Measurements from ENCODE around the gene SEPTIN11. TPM values are rescaled to one million over a fixed set of nuclear protein-coding genes. Genes with fewer than 3 reads are reported as not detected.

SEPTIN11 gene
- total RNA-seq, 4 donors from 2014 or later: 58.8 to 354 (median 80.0) TPM

- TF ChIP-seq POLR2A (IDR thresholded peaks at IDR 0.05): peak in 1 of 2 donors; percentile 13
- TF ChIP-seq, protein P1, sequence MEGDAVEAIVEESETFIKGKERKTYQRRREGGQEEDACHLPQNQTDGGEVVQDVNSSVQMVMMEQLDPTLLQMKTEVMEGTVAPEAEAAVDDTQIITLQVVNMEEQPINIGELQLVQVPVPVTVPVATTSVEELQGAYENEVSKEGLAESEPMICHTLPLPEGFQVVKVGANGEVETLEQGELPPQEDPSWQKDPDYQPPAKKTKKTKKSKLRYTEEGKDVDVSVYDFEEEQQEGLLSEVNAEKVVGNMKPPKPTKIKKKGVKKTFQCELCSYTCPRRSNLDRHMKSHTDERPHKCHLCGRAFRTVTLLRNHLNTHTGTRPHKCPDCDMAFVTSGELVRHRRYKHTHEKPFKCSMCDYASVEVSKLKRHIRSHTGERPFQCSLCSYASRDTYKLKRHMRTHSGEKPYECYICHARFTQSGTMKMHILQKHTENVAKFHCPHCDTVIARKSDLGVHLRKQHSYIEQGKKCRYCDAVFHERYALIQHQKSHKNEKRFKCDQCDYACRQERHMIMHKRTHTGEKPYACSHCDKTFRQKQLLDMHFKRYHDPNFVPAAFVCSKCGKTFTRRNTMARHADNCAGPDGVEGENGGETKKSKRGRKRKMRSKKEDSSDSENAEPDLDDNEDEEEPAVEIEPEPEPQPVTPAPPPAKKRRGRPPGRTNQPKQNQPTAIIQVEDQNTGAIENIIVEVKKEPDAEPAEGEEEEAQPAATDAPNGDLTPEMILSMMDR (IDR thresholded peaks at IDR 0.05): no peak
Measured at GRCh38 chr4:76948443-76949275, 893 bp upstream of the SEPTIN11 start.

GRCh38 chr4:76950052-76950955 is 752 bp downstream of the SEPTIN11 start:
- peak; percentile 31 to 88 (median 87) for DNase-seq
- H3K9me3 ChIP-seq: no peaks in the 10 kb centered on the region
- peak; percentile 28 to 58 for TF ChIP-seq POLR2A (IDR thresholded peaks at IDR 0.05)
- TF ChIP-seq, protein P1 (IDR thresholded peaks at IDR 0.05): no peak
- H3K27me3 ChIP-seq: no peaks in the 10 kb centered on the region
- H3K27ac ChIP-seq: peak overlapping the region; percentile 81 to 88 (median 85)
- peaks cover 0 to 26% (median 0%) of the 10 kb centered on the region in 4 donors for H3K4me1 ChIP-seq
- no peaks in the 10 kb centered on the region for H3K36me3 ChIP-seq
- peak overlapping the region; percentile 64 to 77 (median 75) for H3K4me3 ChIP-seq

More at GRCh38 chr4:76948443-76949275, 893 bp upstream of the SEPTIN11 start:
- Histone ChIP-seq H3K27me3 (no peaks in the 10 kb centered on the region), H3K9me3 (no peaks in the 10 kb centered on the region), H3K4me1 (peaks cover 0 to 22% (median 0%) of the 10 kb centered on the region in 4 donors), H3K36me3 (no peaks in the 10 kb centered on the region), H3K27ac (peak overlapping the region; percentile 81 to 88 (median 85)), H3K4me3 (peak overlapping the region; percentile 64 to 77 (median 75))
- DNase-seq: peak; percentile 63 to 85 (median 82)

DNA sequence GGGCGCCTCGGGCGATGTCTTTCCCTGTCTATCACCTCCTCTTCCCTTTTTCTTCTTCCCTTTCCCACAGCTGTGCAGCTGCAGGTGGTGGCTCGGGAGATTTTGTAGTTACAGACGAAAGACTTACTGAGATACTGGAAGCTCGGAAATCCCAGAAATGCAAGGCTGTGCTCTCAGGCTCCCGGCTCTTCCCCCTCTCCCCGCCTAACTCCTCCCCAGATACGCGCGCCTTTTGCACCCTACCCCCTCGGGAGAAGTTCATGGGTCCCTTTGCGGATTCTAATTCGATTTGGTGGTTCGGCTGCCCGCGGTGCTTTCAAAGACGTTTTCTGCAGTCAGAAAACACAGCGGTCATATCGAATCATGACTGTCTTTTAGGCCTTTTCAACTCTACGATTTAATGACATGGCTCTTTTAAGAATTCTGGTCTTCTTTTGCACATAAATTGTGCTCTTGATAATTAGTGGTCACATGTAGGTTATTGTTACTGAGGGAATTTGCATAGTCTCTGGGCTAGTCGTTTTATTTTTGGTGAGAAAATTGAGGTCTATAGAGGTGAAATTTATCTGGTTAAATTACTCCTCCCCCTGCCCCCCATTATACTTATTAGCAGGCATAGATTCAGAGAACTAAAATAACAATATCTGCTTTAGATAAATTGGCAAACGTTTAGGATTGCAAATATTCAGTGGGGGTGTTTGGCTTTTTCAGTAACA is 1.6 kb downstream of the SEPTIN11 start:
- peaks cover 0 to 28% (median 0%) of the 10 kb centered on the region in 4 donors for H3K4me1 ChIP-seq
- no peaks in the 10 kb centered on the region for H3K27me3 ChIP-seq
- H3K36me3 ChIP-seq: no peaks in the 10 kb centered on the region
- peak in 2 of 3 donors; percentile 48 to 54 for DNase-seq
- H3K27ac ChIP-seq: peak overlapping the region; percentile 81 to 88 (median 85)
- no peaks in the 10 kb centered on the region for H3K9me3 ChIP-seq
- TF ChIP-seq, protein P1 (IDR thresholded peaks at IDR 0.05): no peak
- TF ChIP-seq POLR2A (IDR thresholded peaks at IDR 0.05): no peak
- peak overlapping the region; percentile 64 to 77 (median 75) for H3K4me3 ChIP-seq

- TF ChIP-seq, protein P1 (IDR thresholded peaks at IDR 0.05): no peak
- TF ChIP-seq POLR2A (IDR thresholded peaks at IDR 0.05): no peak
- no peak for DNase-seq
Measured at GRCh38 chr4:76951672-76952010, 2.1 kb downstream of the SEPTIN11 start.

DNA sequence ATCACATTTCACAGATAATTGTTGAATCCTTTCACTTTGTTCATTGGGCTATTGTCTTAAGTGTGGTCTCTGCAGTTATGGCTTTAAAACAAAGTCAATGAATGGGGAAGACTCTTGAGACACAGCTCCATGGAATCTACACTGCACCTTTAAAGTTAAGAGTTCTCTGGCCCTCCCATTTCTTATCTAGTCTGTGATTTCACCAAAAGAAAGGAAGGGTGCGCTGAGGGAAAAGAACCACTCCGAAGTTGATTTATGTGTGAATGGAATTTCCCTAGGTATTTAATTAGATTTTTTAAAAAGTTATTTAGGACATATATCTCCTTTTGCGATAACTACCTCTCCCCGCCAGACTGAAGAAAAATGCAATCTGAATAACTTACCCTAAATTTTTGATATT is 2.5 kb downstream of the SEPTIN11 start:
- Histone ChIP-seq H3K36me3 (no peaks in the 10 kb centered on the region), H3K27me3 (no peaks in the 10 kb centered on the region), H3K4me1 (peaks cover 0 to 30% (median 0%) of the 10 kb centered on the region in 4 donors), H3K9me3 (no peaks in the 10 kb centered on the region), H3K4me3 (no peak overlapping the region), H3K27ac (no peak overlapping the region)
- DNase-seq: no peak
- TF ChIP-seq, protein P1 (IDR thresholded peaks at IDR 0.05): no peak
- no peak for TF ChIP-seq POLR2A (IDR thresholded peaks at IDR 0.05)

More at GRCh38 chr4:76951672-76952010, 2.1 kb downstream of the SEPTIN11 start:
- Histone ChIP-seq H3K4me1 (peaks cover 0 to 28% (median 0%) of the 10 kb centered on the region in 4 donors), H3K27me3 (no peaks in the 10 kb centered on the region), H3K36me3 (no peaks in the 10 kb centered on the region), H3K27ac (no peak overlapping the region), H3K9me3 (no peaks in the 10 kb centered on the region), H3K4me3 (peak overlapping the region in 2 of 4 donors; percentile 64 to 77)
